ENCODE measurements around the gene HK2.

The HK2 gene

GRCh38 chr2:74834792-74835755, 1.1 kb downstream of the HK2 start:
- Histone ChIP-seq H3K4me3 (IDR thresholded peaks at IDR 0.05; ENCODE audit: insufficient read depth, low read depth, low read length) (peak overlapping the region; percentile 59), H3K36me3 (ENCODE audit: insufficient read depth) (no peaks in the 10 kb centered on the region), H3K9ac (peak overlapping the region; percentile 99), H3K79me2 (ENCODE audit: insufficient read depth, low read depth) (peaks cover 59% of the 10 kb centered on the region), H3K27ac (peak overlapping the region; percentile 89), H3K4me1 (ENCODE audit: low read depth, poor library complexity, severe bottlenecking) (peaks cover 29% of the 10 kb centered on the region), H4K20me1 (ENCODE audit: insufficient read depth) (0 out of 2 replicates have a peak, but pooled peaks cover 10% of the 10 kb centered on the region), H2AFZ (ENCODE audit: low read depth) (peak overlapping the region; percentile 80), H3K4me2 (peak overlapping the region; percentile 90), H3K27me3 (ENCODE audit: insufficient read depth, low read depth) (no peaks in the 10 kb centered on the region)
- no peak for TF ChIP-seq CTCF (conservative IDR thresholded peaks at IDR 0.05; ENCODE audit: low read depth, low read length)

DNA sequence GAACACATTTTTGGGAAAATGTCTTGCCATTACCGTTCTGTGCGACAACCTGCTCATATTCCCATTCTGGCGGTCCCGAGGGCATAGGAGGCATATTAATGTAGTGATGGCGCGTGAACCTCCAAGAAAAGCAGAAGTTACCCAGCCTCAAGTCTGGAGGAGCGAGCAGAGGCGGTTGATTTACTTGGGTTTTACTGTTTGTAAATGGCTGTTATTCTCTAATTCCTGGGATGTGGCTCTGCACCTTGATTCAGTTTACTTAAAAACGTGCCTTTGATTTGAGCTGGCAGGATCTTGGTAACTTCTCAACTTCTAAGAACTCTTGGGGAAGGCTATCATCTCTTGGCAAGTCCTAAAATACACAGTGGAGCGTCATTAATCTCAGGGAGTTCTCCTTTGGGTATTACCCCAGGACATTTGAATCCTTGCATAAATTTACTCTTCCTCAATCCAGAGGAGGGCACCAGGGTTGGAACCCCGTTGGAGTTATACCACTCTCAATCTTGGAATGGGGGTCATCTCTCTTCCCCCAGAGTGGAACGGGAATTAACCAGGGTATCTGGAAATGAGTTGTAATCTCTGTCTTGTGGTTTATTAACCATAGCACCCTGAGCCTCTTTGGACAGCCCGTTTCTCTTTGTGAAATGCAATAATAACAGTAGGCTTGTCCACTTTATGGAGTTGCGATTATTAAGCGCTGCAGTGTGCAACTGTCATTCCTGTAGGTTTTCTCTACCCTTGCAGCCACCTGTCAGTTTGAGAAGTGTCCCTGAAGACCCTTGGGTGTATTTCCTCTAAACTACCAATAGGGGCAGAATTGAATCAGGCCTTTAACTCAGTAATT, 2.1 kb downstream of the HK2 start:
- 0 out of 2 replicates have a peak, but pooled peaks cover 10% of the 10 kb centered on the region for H4K20me1 ChIP-seq (ENCODE audit: insufficient read depth)
- H3K27me3 ChIP-seq (ENCODE audit: insufficient read depth, low read depth): no peaks in the 10 kb centered on the region
- peak overlapping the region; percentile 90 for H3K4me2 ChIP-seq
- peak; percentile 96 for TF ChIP-seq CTCF (conservative IDR thresholded peaks at IDR 0.05; ENCODE audit: low read depth, low read length)
- H3K9ac ChIP-seq: peak overlapping the region; percentile 99
- H3K4me3 ChIP-seq (IDR thresholded peaks at IDR 0.05; ENCODE audit: insufficient read depth, low read depth, low read length): no peak overlapping the region
- peaks cover 68% of the 10 kb centered on the region for H3K79me2 ChIP-seq (ENCODE audit: insufficient read depth, low read depth)
- H2AFZ ChIP-seq (ENCODE audit: low read depth): peak overlapping the region; percentile 80
- H3K27ac ChIP-seq: peak overlapping the region; percentile 89
- no peaks in the 10 kb centered on the region for H3K36me3 ChIP-seq (ENCODE audit: insufficient read depth)
- peaks cover 32% of the 10 kb centered on the region for H3K4me1 ChIP-seq (ENCODE audit: low read depth, poor library complexity, severe bottlenecking)

GRCh38 chr2:74836675-74837401, 2.9 kb downstream of the HK2 start:
- Histone ChIP-seq H3K27me3 (ENCODE audit: insufficient read depth, low read depth) (no peaks in the 10 kb centered on the region), H4K20me1 (ENCODE audit: insufficient read depth) (peaks cover 10% of the 10 kb centered on the region; the same call in 1 of the 2 replicates), H3K4me1 (ENCODE audit: low read depth, poor library complexity, severe bottlenecking) (peaks cover 40% of the 10 kb centered on the region), H3K27ac (no peak overlapping the region), H2AFZ (ENCODE audit: low read depth) (no peak overlapping the region), H3K4me3 (IDR thresholded peaks at IDR 0.05; ENCODE audit: insufficient read depth, low read depth, low read length) (no peak overlapping the region), H3K79me2 (ENCODE audit: insufficient read depth, low read depth) (peaks cover 76% of the 10 kb centered on the region), H3K9ac (no peak overlapping the region), H3K4me2 (peak overlapping the region; percentile 90), H3K36me3 (ENCODE audit: insufficient read depth) (no peaks in the 10 kb centered on the region)
- peak; percentile 52 for TF ChIP-seq CTCF (conservative IDR thresholded peaks at IDR 0.05; ENCODE audit: low read depth, low read length)

GRCh38 chr2:74841641-74842040, 7.7 kb downstream of the HK2 start:
- H3K4me2 ChIP-seq: no peak overlapping the region; the same call in 1 of the 2 replicates
- peaks cover 77% of the 10 kb centered on the region for H3K4me1 ChIP-seq (ENCODE audit: low read depth, poor library complexity, severe bottlenecking)
- no peak for TF ChIP-seq CTCF (conservative IDR thresholded peaks at IDR 0.05; ENCODE audit: low read depth, low read length)
- H4K20me1 ChIP-seq (ENCODE audit: insufficient read depth): peaks cover 18% of the 10 kb centered on the region
- H3K4me3 ChIP-seq (IDR thresholded peaks at IDR 0.05; ENCODE audit: insufficient read depth, low read depth, low read length): no peak overlapping the region
- no peaks in the 10 kb centered on the region for H3K27me3 ChIP-seq (ENCODE audit: insufficient read depth, low read depth)
- H3K36me3 ChIP-seq (ENCODE audit: insufficient read depth): no peaks in the 10 kb centered on the region
- no peak overlapping the region for H3K9ac ChIP-seq
- peaks cover 98% of the 10 kb centered on the region for H3K79me2 ChIP-seq (ENCODE audit: insufficient read depth, low read depth)
- no peak overlapping the region for H2AFZ ChIP-seq (ENCODE audit: low read depth)
- H3K27ac ChIP-seq: no peak overlapping the region
